Immature natural killer cell (primary cell): Measurements from ENCODE around the gene SAMD1. TPM values are rescaled to one million over a fixed set of nuclear protein-coding genes. Genes with fewer than 3 reads are reported as not detected.
"Not testable (repeated sequence)": the region's sequence is repeated elsewhere in the genome, so short reads cannot be mapped to it uniquely, and the experiment has no call there.

Source experiments
- DNase-seq, 3 donors: peaks; one replicate each; pipeline ENCODE4 v3.0.0; 2022; ENCODE audit warnings: mixed read lengths in 1 of 3
- H3K27ac Mint-ChIP-seq, 6 donors: one replicate each; pipeline ENCODE4 v1.8.0; 2020; ENCODE audit warnings: mixed read lengths in 6 of 6, mild to moderate bottlenecking in 5 of 6, inconsistent platforms in 4 of 6, moderate library complexity in 3 of 6
- H3K27me3 Mint-ChIP-seq, 3 donors: one replicate each; pipeline ENCODE4 v1.8.0; 2020 to 2021; ENCODE audit warnings: low read depth in 3 of 3, mild to moderate bottlenecking in 3 of 3, mixed read lengths in 3 of 3, moderate library complexity in 3 of 3, inconsistent platforms in 1 of 3
- H3K36me3 Mint-ChIP-seq, 3 donors: one replicate each; pipeline ENCODE4 v1.8.0; 2020; ENCODE audit warnings: mixed read lengths in 3 of 3, inconsistent platforms in 2 of 3, mild to moderate bottlenecking in 2 of 3
- H3K4me1 Mint-ChIP-seq, 2 donors: one replicate each; pipeline ENCODE4 v1.8.0; 2020; ENCODE audit warnings: inconsistent platforms in 2 of 2, mild to moderate bottlenecking in 2 of 2, mixed read lengths in 2 of 2, moderate library complexity in 1 of 2
- H3K4me3 Mint-ChIP-seq, 5 donors: one replicate each; pipeline ENCODE4 v1.8.0; 2020; ENCODE audit warnings: mild to moderate bottlenecking in 5 of 5, mixed read lengths in 5 of 5, inconsistent platforms in 3 of 5, moderate library complexity in 3 of 5
- H3K9me3 Mint-ChIP-seq, 6 donors: one replicate each; pipeline ENCODE4 v1.8.0; 2020; ENCODE audit warnings: mild to moderate bottlenecking in 6 of 6, mixed read lengths in 6 of 6, inconsistent platforms in 4 of 6, moderate library complexity in 3 of 6
- polyA plus RNA-seq, 3 donors: library from polyadenylated mRNA; unstranded; fragments of 300-500 nt; fragmentation: Illumina TruSeq; gene quantifications; one replicate each; pipeline ENCODE4 v1.2.3, GENCODE V29; 2021

Gene SAMD1
- polyA plus RNA-seq, 3 donors from 2014 or later = 1.6 to 3.1 TPM; not detected in 1

DNA sequence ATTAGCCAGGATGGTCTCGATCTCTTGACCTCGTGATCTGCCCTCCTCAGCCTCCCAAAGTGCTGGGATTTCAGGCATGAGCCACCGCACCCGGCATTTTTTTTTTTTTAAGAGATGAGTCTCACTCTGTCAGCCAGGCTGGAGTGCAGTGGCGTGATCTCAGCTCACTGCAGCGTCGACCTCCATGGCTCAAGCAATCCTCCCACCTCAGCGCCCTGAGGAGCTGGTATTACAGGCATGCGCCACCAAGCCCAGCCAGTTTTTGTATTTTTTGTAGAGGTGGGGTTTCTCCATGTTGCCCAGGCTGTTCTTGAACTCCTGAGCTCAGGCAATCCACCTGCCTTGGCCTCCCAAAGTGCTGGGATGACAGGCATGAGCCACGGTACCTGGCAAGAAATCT is 42.7 kb downstream of the SAMD1 start:
- H3K27ac Mint-ChIP-seq, H3K27me3 Mint-ChIP-seq, H3K4me3 Mint-ChIP-seq, DNase-seq, H3K9me3 Mint-ChIP-seq: not testable (repeated sequence)
- H3K4me1 Mint-ChIP-seq = peaks cover 7 to 12% of the 10 kb centered on the region in 2 donors
- peaks cover 18 to 30% (median 20%) of the 10 kb centered on the region in 3 donors for H3K36me3 Mint-ChIP-seq

- H3K36me3 Mint-ChIP-seq = peaks cover 8 to 11% (median 10%) of the 10 kb centered on the region in 3 donors
Observed at GRCh38 chr19:14042659-14043608, 47.6 kb downstream of the SAMD1 start.

DNA sequence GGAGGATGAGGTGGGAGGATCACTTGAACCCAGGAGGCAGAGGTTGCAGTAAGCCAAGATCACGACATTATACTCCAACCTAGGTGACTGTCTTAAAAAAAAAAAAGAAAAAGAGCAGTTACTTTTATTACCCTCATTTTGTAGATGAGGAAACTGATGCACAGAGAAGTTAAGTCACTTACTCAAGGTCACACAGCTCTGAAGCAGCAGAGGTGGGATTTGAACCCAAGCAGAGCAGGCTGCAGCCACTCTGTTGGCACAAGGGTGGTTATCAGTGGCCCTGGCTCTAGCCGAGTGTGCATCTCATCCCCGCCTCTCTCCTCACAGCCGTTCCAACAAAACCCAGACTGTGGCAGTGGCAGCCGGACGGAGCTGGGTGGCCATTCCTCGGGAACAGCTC is 51.4 kb downstream of the SAMD1 start:
- Mint-ChIP-seq H3K36me3 (peaks cover 12 to 18% (median 12%) of the 10 kb centered on the region in 3 donors), H3K9me3 (no peaks in the 10 kb centered on the region), H3K27ac (peak overlapping the region in 2 of 6 donors; percentile 34 to 39), H3K4me3 (no peak overlapping the region), H3K27me3 (no peaks in the 10 kb centered on the region), H3K4me1 (peaks cover 23 to 38% of the 10 kb centered on the region in 2 donors)
- DNase-seq = no peak

More at GRCh38 chr19:14042659-14043608, 47.6 kb downstream of the SAMD1 start:
- peak; percentile 61 to 77 (median 70) for DNase-seq
- Mint-ChIP-seq H3K4me1 (peaks cover 16 to 17% of the 10 kb centered on the region in 2 donors), H3K4me3 (peak overlapping the region in 2 of 5 donors; percentile 38 to 39), H3K27ac (peak overlapping the region; percentile 94 to 97 (median 94))
- not testable (repeated sequence) for H3K9me3 Mint-ChIP-seq, H3K27me3 Mint-ChIP-seq

Other genes starting within 250 kb of the SAMD1 start
- not detected for gene NANOS3, start 213.6 kb downstream of the SAMD1 start, polyA plus RNA-seq
- gene BRME1, start 184.6 kb downstream of the SAMD1 start, polyA plus RNA-seq = 10 to 100 TPM in 1 of 3 donors, 1 to 10 TPM in 2; 2.7 to 12.2 (median 6.9) TPM
- 10 to 100 TPM in 1 of 3 donors, 1 to 10 TPM in 2; 1.5 to 19.2 (median 5.8) TPM for gene CC2D1A, start 184.6 kb downstream of the SAMD1 start, polyA plus RNA-seq
- gene PODNL1, start 152.3 kb downstream of the SAMD1 start, polyA plus RNA-seq = not detected
- 1 to 10 TPM; 2.4 to 9.4 (median 4.2) TPM for gene DCAF15, start 138.2 kb downstream of the SAMD1 start, polyA plus RNA-seq
- 1 to 10 TPM in 1 of 3 donors, under 1 TPM in 2; 0.21 to 1.5 (median 0.66) TPM for gene RFX1, start 84.4 kb downstream of the SAMD1 start, polyA plus RNA-seq
- gene RLN3, start 62.6 kb downstream of the SAMD1 start, polyA plus RNA-seq = not detected
- gene IL27RA, start 59.0 kb downstream of the SAMD1 start, polyA plus RNA-seq = 10 to 100 TPM; 58.6 to 86.4 (median 69.9) TPM
- gene PALM3, start 28.7 kb downstream of the SAMD1 start, polyA plus RNA-seq = not detected
- 1 to 10 TPM in 2 of 3 donors, under 1 TPM in 1; 0.62 to 2.9 (median 2.1) TPM for gene MISP3, start 18.0 kb downstream of the SAMD1 start, polyA plus RNA-seq
- not detected for gene C19orf67, start 5.0 kb downstream of the SAMD1 start, polyA plus RNA-seq
- 1 to 10 TPM in 2 of 3 donors, under 1 TPM in 1; 0.64 to 1.7 (median 1.4) TPM for gene PRKACA, start 27.0 kb upstream of the SAMD1 start, polyA plus RNA-seq
- 10 to 100 TPM in 1 of 3 donors, 1 to 10 TPM in 2; 7.0 to 11.8 (median 9.7) TPM for gene ASF1B, start 45.8 kb upstream of the SAMD1 start, polyA plus RNA-seq
- gene ADGRL1, start 115.4 kb upstream of the SAMD1 start, polyA plus RNA-seq = 1 to 10 TPM in 1 of 3 donors, under 1 TPM in 2; 0.52 to 2.1 (median 0.53) TPM